OCI-LY3 (cell line): Measurements from ENCODE around the gene NTN5.

Experiments used
- H2AFZ ChIP-seq: fragments of 200-600, 300-600 bp; shearing (Covaris generic); 2 replicates; pipeline ENCODE4 v1.6.0; 2014; ENCODE audit warnings: antibody characterized with exemption, low read depth, low read length
- H3K27ac ChIP-seq: fragments of 200-600, 300-600 bp; sonication (generic); 2 replicates; pipeline ENCODE4 v1.5.1; 2014; ENCODE audit warnings: mild to moderate bottlenecking, low read length, moderate library complexity, mixed read lengths
- H3K27me3 ChIP-seq: fragments of 200-600, 300-600 bp; sonication (generic); 2 replicates; pipeline ENCODE4 v1.6.1; 2014; ENCODE audit warnings: low read depth, low read length, mixed read lengths
- H3K36me3 ChIP-seq: fragments of 200-600, 300-600 bp; sonication (generic); replicated peaks from 2 replicates; pipeline ENCODE3; 2014; ENCODE audit warnings: low read depth, low read length, mixed read lengths
- H3K4me1 ChIP-seq: fragments of 300-600, 200-600 bp; sonication (generic); 2 replicates; pipeline ENCODE4 v1.6.1; 2014; ENCODE audit warnings: low read length, mixed read lengths
- H3K4me2 ChIP-seq: fragments of 200-600, 300-600 bp; sonication (generic); 2 replicates; pipeline ENCODE4 v1.6.1; 2014; ENCODE audit warnings: low read length, mixed read lengths
- H3K4me3 ChIP-seq: fragments of 300-600, 200-600 bp; sonication (generic); 2 replicates; pipeline ENCODE4 v1.5.1; 2014; ENCODE audit warnings: antibody characterized with exemption, mild to moderate bottlenecking, low read length, moderate library complexity
- H3K79me2 ChIP-seq: fragments of 300-600, 200-600 bp; shearing (Covaris generic); 2 replicates; pipeline ENCODE4 v1.6.1; 2014; ENCODE audit warnings: mild to moderate bottlenecking, low read length, mixed read lengths
- H3K9ac ChIP-seq: fragments of 300-600, 200-600 bp; shearing (Covaris generic); 2 replicates; pipeline ENCODE4 v1.6.0; 2014; ENCODE audit warnings: mild to moderate bottlenecking, low read length, moderate library complexity
- H3K9me3 ChIP-seq: fragments of 200-600, 300-600 bp; shearing (Covaris generic); 2 replicates; pipeline ENCODE4 v1.6.1; 2014; ENCODE audit warnings: low read length, mixed read lengths; ENCODE audit not compliant: insufficient read depth
- H4K20me1 ChIP-seq: fragments of 200-600, 300-600 bp; sonication (generic); 2 replicates; pipeline ENCODE4 v1.6.1; 2016; ENCODE audit warnings: low read length, mixed read lengths; ENCODE audit not compliant: insufficient read depth
- EZH2phosphoT487 ChIP-seq: fragments of 200-600 bp; shearing (Covaris generic); IDR thresholded peaks from 2 replicates; pipeline ENCODE4 v1.6.1; 2018; ENCODE audit warnings: antibody characterized with exemption, mixed run types, low read depth
- TF ChIP-seq, protein P1 (sequence below): fragments of 200-600, 300-600 bp; sonication (generic); IDR thresholded peaks from 2 replicates; pipeline ENCODE4 v1.5.1; 2014; ENCODE audit warnings: antibody characterized with exemption, low read length, low read depth

NTN5 gene

DNA sequence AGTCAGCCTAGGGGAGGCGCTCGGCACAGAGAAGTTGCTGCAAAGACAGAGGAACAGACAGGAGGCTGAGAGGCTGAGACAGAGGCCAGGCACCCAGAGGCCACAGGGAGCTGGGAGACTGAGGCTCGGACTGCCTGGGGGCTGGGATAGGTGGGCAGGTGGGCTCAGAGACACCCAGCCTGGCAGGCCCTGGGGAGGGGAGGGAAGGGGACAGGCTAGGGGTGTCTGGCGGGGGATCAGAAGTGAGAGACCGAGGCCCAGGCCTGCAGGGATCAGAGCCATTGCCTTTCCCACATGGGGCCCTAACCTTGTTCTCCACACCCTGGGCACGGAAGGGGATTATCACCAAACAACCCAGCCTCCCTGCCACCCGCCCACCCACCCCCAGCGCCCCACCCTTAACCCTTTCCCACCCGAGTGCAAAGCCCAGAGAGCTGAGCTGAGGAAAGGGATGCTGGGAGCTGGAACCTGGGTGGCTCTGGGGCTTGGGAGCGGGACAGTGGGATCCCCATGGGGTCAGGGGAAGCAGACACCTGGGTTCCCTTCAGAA is 1.3 kb downstream of the NTN5 start:
- no peak overlapping the region for H3K27ac ChIP-seq
- H3K36me3 ChIP-seq, result no peaks in the 10 kb centered on the region
- no peaks in the 10 kb centered on the region for H3K79me2 ChIP-seq
- no peaks in the 10 kb centered on the region for H4K20me1 ChIP-seq
- H3K27me3 ChIP-seq, result no peaks in the 10 kb centered on the region
- H3K9ac ChIP-seq, result no peak overlapping the region
- TF ChIP-seq, protein P1, sequence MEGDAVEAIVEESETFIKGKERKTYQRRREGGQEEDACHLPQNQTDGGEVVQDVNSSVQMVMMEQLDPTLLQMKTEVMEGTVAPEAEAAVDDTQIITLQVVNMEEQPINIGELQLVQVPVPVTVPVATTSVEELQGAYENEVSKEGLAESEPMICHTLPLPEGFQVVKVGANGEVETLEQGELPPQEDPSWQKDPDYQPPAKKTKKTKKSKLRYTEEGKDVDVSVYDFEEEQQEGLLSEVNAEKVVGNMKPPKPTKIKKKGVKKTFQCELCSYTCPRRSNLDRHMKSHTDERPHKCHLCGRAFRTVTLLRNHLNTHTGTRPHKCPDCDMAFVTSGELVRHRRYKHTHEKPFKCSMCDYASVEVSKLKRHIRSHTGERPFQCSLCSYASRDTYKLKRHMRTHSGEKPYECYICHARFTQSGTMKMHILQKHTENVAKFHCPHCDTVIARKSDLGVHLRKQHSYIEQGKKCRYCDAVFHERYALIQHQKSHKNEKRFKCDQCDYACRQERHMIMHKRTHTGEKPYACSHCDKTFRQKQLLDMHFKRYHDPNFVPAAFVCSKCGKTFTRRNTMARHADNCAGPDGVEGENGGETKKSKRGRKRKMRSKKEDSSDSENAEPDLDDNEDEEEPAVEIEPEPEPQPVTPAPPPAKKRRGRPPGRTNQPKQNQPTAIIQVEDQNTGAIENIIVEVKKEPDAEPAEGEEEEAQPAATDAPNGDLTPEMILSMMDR, result no peak
- no peak for TF ChIP-seq EZH2phosphoT487
- H3K4me2 ChIP-seq, result no peak overlapping the region
- no peak overlapping the region for H3K4me3 ChIP-seq
- no peaks in the 10 kb centered on the region for H3K9me3 ChIP-seq
- H3K4me1 ChIP-seq, result peaks cover 5% of the 10 kb centered on the region
- no peak overlapping the region for H2AFZ ChIP-seq

- Histone ChIP-seq H3K4me2 (no peak overlapping the region), H3K36me3 (no peaks in the 10 kb centered on the region), H4K20me1 (no peaks in the 10 kb centered on the region), H3K9me3 (no peaks in the 10 kb centered on the region), H3K27me3 (no peaks in the 10 kb centered on the region), H3K79me2 (no peaks in the 10 kb centered on the region), H3K9ac (no peak overlapping the region), H2AFZ (no peak overlapping the region), H3K27ac (no peak overlapping the region), H3K4me3 (no peak overlapping the region), H3K4me1 (peaks cover 5% of the 10 kb centered on the region)
- TF ChIP-seq, protein P1, result no peak
- TF ChIP-seq EZH2phosphoT487, result no peak
Measured at GRCh38 chr19:48670699-48671445, 1.9 kb downstream of the NTN5 start.

DNA sequence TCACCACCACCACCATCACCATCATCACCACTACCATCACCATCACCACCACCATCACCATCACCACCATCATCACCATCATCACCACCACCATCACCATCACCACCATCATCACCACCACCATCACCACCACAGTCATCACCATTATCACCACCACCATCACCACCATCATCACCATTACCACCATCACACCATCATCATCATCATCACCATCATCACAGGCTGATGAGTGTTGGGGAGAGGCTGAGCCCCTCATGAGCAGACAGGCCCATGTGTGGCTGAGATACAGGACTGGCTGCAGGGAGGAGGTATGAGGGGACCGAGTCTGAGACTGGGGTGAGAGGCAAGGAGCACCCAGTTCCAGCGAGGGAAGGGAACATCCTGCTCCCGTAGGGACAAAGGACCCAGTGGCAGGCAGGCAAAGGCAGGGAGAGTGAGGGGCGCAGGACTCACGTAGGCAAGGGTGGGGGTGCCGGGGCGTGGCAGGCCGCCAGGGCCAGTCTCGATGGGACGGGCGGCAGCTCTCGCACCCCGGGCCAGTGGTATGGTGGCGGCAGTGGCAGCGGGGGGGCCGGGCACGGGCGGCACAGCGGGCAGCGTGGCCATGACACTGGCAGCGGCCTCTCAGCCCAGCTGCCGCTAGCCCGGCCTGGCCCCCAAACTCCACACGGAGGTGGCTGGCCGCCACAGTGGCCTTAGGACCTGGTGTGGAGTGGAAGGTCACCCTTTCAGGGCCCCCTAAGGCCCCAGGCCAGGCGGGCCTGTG is 2.7 kb downstream of the NTN5 start:
- no peak for TF ChIP-seq EZH2phosphoT487
- TF ChIP-seq, protein P1, result no peak
- H3K4me1 ChIP-seq, result peaks cover 2% of the 10 kb centered on the region
- H3K27ac ChIP-seq, result no peak overlapping the region
- no peaks in the 10 kb centered on the region for H3K9me3 ChIP-seq
- H3K4me2 ChIP-seq, result no peak overlapping the region
- H3K79me2 ChIP-seq, result no peaks in the 10 kb centered on the region
- H3K27me3 ChIP-seq, result no peaks in the 10 kb centered on the region
- H2AFZ ChIP-seq, result no peak overlapping the region
- no peak overlapping the region for H3K9ac ChIP-seq
- H3K36me3 ChIP-seq, result no peaks in the 10 kb centered on the region
- no peak overlapping the region for H3K4me3 ChIP-seq
- H4K20me1 ChIP-seq, result no peaks in the 10 kb centered on the region

- Histone ChIP-seq H3K9me3 (no peaks in the 10 kb centered on the region), H2AFZ (no peak overlapping the region), H3K36me3 (no peaks in the 10 kb centered on the region), H4K20me1 (no peaks in the 10 kb centered on the region), H3K27ac (no peak overlapping the region), H3K4me2 (no peak overlapping the region), H3K4me1 (no peaks in the 10 kb centered on the region), H3K79me2 (no peaks in the 10 kb centered on the region), H3K27me3 (no peaks in the 10 kb centered on the region), H3K9ac (no peak overlapping the region), H3K4me3 (no peak overlapping the region)
- TF ChIP-seq, protein P1, result no peak
- TF ChIP-seq EZH2phosphoT487, result no peak
Measured at GRCh38 chr19:48668761-48669160, 4.1 kb downstream of the NTN5 start.
